Neural progenitor cell (in vitro differentiated cells): ENCODE results near the gene CDKN1A.

Experiments
- EZH2 ChIP-seq: fragments of 200-600 bp; sonication (generic); IDR thresholded peaks from 2 replicates; pipeline ENCODE4 v1.6.1; 2017; ENCODE audit warnings: antibody characterized with exemption, mild to moderate bottlenecking, moderate library complexity
- TF ChIP-seq, protein P1 (sequence below): fragments of 200-600 bp; sonication (generic); IDR thresholded peaks from 2 replicates; pipeline ENCODE4 v1.5.1; 2017; ENCODE audit warnings: antibody characterized with exemption, mild to moderate bottlenecking

GRCh38 chr6:36702656-36703055, 24.1 kb downstream of the CDKN1A start:
- TF ChIP-seq, protein P1, sequence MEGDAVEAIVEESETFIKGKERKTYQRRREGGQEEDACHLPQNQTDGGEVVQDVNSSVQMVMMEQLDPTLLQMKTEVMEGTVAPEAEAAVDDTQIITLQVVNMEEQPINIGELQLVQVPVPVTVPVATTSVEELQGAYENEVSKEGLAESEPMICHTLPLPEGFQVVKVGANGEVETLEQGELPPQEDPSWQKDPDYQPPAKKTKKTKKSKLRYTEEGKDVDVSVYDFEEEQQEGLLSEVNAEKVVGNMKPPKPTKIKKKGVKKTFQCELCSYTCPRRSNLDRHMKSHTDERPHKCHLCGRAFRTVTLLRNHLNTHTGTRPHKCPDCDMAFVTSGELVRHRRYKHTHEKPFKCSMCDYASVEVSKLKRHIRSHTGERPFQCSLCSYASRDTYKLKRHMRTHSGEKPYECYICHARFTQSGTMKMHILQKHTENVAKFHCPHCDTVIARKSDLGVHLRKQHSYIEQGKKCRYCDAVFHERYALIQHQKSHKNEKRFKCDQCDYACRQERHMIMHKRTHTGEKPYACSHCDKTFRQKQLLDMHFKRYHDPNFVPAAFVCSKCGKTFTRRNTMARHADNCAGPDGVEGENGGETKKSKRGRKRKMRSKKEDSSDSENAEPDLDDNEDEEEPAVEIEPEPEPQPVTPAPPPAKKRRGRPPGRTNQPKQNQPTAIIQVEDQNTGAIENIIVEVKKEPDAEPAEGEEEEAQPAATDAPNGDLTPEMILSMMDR = no peak
- TF ChIP-seq EZH2 = no peak
